A549 (cell line): ENCODE results near the gene EPS8L3. TPM values are rescaled to one million over a fixed set of nuclear protein-coding genes. Genes with fewer than 3 reads are reported as not detected.
"Not testable (repeated sequence)": the region's sequence is repeated elsewhere in the genome, so short reads cannot be mapped to it uniquely, and the experiment has no call there.

Experiments
- ATAC-seq, 2 experiments: fragments of 200-7000 bp in 1 of 2; fragments of >200 bp in 1 of 2; cut with Nextera tagmentation in 1 of 2; cut with Tn5 transposase in 1 of 2; 3 replicates each; pipeline versions ENCODE4 v1.8.0 to v1.9.1; 2018 to 2020; ENCODE audit warnings: mild to moderate bottlenecking in 1 of 2, moderate library complexity in 1 of 2
- CTCF ChIA-PET: fragments of 300-600 bp; sonication (Branson Sonifier 250); formaldehyde crosslinking; extraction: SDS; loops from one replicate; lab custom pipeline; 2021; ENCODE audit warnings: antibody characterized with exemption, inconsistent platforms; lab: Yijun Ruan, JAX
- POLR2A ChIA-PET: fragments of 350-600 bp; formaldehyde crosslinking; extraction: SDS; loops from one replicate; lab custom pipeline; 2021; ENCODE audit warnings: antibody characterized with exemption, inconsistent platforms; lab: Yijun Ruan, JAX
- DNase-seq, 2 experiments: peaks; one replicate each; pipeline versions ENCODE4 v3.0.0 to v3.0.0-alpha.2; 2011 to 2016; ENCODE audit warnings: low read depth in 1 of 2, low spot score in 1 of 2
- FAIRE-seq: peaks from 2 replicates; lab custom pipeline; 2011; peaks lifted over from hg19 to GRCh38; lab: Jason Lieb, UNC
- H3K27ac ChIP-seq, 2 experiments: fragments of >200 bp; sonication (Bioruptor Twin); formaldehyde crosslinking; 3 replicates each; pipeline ENCODE4 v1.5.1; 2016 to 2017
- H3K4me1 ChIP-seq: fragments of >200 bp; sonication (Bioruptor Twin); formaldehyde crosslinking; 3 replicates; pipeline ENCODE4 v1.6.1; 2016
- H3K4me2 ChIP-seq: fragments of >200 bp; sonication (Bioruptor Twin); formaldehyde crosslinking; 3 replicates; pipeline ENCODE4 v1.6.1; 2016
- H3K4me3 ChIP-seq: fragments of >200 bp; sonication (Bioruptor Twin); formaldehyde crosslinking; 3 replicates; pipeline ENCODE4 v1.5.1; 2016
- H3K9me3 ChIP-seq: fragments of >200 bp; sonication (Bioruptor Twin); formaldehyde crosslinking; 3 replicates; pipeline ENCODE4 v1.6.1; 2016
- BHLHE40 ChIP-seq: IDR thresholded peaks from 2 replicates; pipeline ENCODE4 v1.6.1; 2012; ENCODE audit warnings: low read depth, low read length, inconsistent platforms
- CBX8 ChIP-seq: fragments of 200-600 bp; sonication (generic); IDR thresholded peaks from 2 replicates; pipeline ENCODE4 v1.6.1; 2016
- CHD4 ChIP-seq: fragments of 200-600 bp; sonication (generic); IDR thresholded peaks from 2 replicates; pipeline ENCODE4 v1.6.1; 2016; ENCODE audit warnings: antibody characterized with exemption, mild to moderate bottlenecking, borderline replicate concordance
- EHF ChIP-seq: fragments of 250-450 bp; sonication (Bioruptor Pico); IDR thresholded peaks from 2 replicates; pipeline ENCODE4 v1.5.0; 2020; ENCODE audit warnings: mild to moderate bottlenecking
- EHMT2 ChIP-seq: fragments of 200-600 bp; sonication (generic); IDR thresholded peaks from 2 replicates; pipeline ENCODE4 v1.6.1; 2016; ENCODE audit warnings: antibody characterized with exemption, low read depth, mild to moderate bottlenecking, moderate library complexity
- ESRRA ChIP-seq: fragments of 150-350 bp; IDR thresholded peaks from 2 replicates; pipeline ENCODE4 v1.6.1; 2014; ENCODE audit warnings: mild to moderate bottlenecking, low read length, borderline replicate concordance
- FOSL2 ChIP-seq, 2 experiments: fragments of 450-650 bp in 1 of 2; fragments of >200 bp in 1 of 2; sonication (Bioruptor Twin) in 1 of 2; formaldehyde crosslinking; IDR thresholded peaks; 2 replicates each; pipeline versions ENCODE4 v1.5.0 to v1.6.1; 2016 to 2020; ENCODE audit warnings: mild to moderate bottlenecking in 1 of 2, moderate library complexity in 1 of 2
- GATA3 ChIP-seq: IDR thresholded peaks from 2 replicates; pipeline ENCODE4 v1.6.1; 2012; ENCODE audit warnings: borderline replicate concordance
- HEYL ChIP-seq: fragments of 250-450 bp; sonication (Bioruptor Pico); IDR thresholded peaks from 2 replicates; pipeline ENCODE4 v1.8.0; 2021; ENCODE audit warnings: mild to moderate bottlenecking, moderate library complexity
- MAZ ChIP-seq: fragments of 150-350 bp; IDR thresholded peaks from 2 replicates; pipeline ENCODE4 v1.6.1; 2014; ENCODE audit warnings: antibody characterized with exemption, low read depth, low read length, borderline replicate concordance
- MYC ChIP-seq: IDR thresholded peaks from 2 replicates; pipeline ENCODE4 v1.6.1; 2012; ENCODE audit warnings: mild to moderate bottlenecking, inconsistent platforms, low read length, improper control_type of control experiment, borderline replicate concordance
- NFE2L2 ChIP-seq: fragments of 150-350 bp; conservative IDR thresholded peaks from 2 replicates; pipeline ENCODE4 v1.6.1; 2014; ENCODE audit warnings: low read length
- NR3C1 ChIP-seq: fragments of >200 bp; sonication (Bioruptor Twin); formaldehyde crosslinking; IDR thresholded peaks from 3 replicates; pipeline ENCODE4 v1.6.1; 2017
- POLR2A ChIP-seq: IDR thresholded peaks from 2 replicates; pipeline ENCODE4 v1.6.1; 2012; ENCODE audit warnings: mild to moderate bottlenecking, low read length
- TP53 ChIP-seq: fragments of 250-450 bp; sonication (Bioruptor Pico); IDR thresholded peaks from 2 replicates; pipeline ENCODE4 v1.5.0; 2021; ENCODE audit warnings: mild to moderate bottlenecking, moderate library complexity
- ZC3H11A ChIP-seq: fragments of 450-650 bp; IDR thresholded peaks from 2 replicates; pipeline ENCODE4 v1.6.1; 2014; ENCODE audit warnings: antibody characterized with exemption, mild to moderate bottlenecking
- ZSCAN20 ChIP-seq: fragments of 250-450 bp; sonication (Bioruptor Pico); IDR thresholded peaks from 2 replicates; pipeline ENCODE4 v1.8.0; 2022; ENCODE audit warnings: mild to moderate bottlenecking, moderate library complexity
- WGBS: methylation state at CpG from one replicate; pipeline ENCODE4 v1.1.6; 2017; ENCODE audit errors: missing lambda C conversion rate; 5-methylcytosine and 5-hydroxymethylcytosine counted together
- polyA plus RNA-seq, 4 experiments: library from polyadenylated mRNA; depleted of rRNA in 3 of 4; stranded (reverse); fragments of >200 nt; fragmentation: RNase III in 1 of 4; extraction: RNeasy Plus Mini Kit Qiagen cat#74134 plus additional on column Dnase treatment in 1 of 4; gene quantifications; 2 replicates in 3 of 4; 3 replicates in 1 of 4; pipeline ENCODE4 v1.2.3, GENCODE V29; 2011 to 2017
- TF ChIP-seq, protein P1 (sequence below): IDR thresholded peaks from 2 replicates; pipeline ENCODE4 v1.6.1; 2012

Gene EPS8L3
- polyA plus RNA-seq, 2 of the 4 experiments (the other 2 are of a cell fraction): 3.3 to 5.1 TPM

DNA sequence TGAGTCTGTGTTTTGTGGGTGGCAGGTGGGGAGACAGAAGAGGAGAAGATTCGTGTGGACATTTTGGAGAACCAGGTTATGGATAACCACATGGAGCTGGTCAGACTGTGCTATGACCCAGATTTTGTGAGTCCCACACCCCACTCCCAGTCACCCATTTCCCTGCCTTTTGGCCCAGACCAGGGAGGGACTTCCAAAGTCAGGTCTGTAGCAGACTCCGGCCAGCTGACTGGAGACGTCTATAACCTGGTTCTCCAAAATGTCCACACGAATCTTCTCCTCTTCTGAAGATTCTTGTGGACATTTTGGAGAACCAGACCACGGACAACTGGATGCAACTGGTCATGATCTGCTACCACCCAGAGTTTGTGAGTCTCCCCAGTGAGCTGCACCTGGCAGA, 50.1 kb downstream of the EPS8L3 start (continued):
- no peak for TF ChIP-seq MYC

DNA sequence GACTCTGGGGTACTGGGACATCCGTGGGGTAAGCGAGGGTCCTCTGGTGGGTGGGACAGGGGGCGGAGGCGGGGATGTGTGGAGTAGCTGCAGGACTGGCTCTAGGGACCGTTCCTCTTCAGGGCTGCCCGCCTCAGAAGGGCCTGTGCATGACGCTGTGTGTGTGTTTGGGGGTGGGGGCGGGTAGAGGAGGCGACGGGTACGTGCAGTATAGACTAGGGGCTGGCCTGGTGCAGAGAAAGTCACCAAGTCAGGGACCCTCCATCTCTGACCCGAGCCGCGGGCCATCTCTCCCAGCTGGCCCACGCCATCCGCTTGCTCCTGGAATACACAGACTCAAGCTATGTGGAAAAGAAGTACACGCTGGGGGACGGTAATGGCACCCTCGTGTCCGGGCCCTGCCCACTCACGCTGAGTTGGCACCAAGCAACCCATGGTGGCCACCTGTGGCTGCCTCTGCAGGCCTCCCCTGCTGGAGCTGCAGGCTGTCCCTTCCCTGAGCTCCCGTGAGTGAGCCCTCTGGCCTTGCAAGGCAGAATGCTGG, 51.3 kb downstream of the EPS8L3 start:
- 86% methylated on average over 1 of the region's 22 CpGs for WGBS
- Histone ChIP-seq H3K4me2 (no peak overlapping the region), H3K9me3 (no peaks in the 10 kb centered on the region), H3K4me3 (no peak overlapping the region), H3K4me1 (no peaks in the 10 kb centered on the region), H3K27ac (no peak overlapping the region)
- ATAC-seq (no peak), FAIRE-seq (no peak), DNase-seq (no peak)
- CTCF ChIA-PET: interaction anchor here (1.3 kb wide), 1 partner anchor 62 kb away, joined by 4 read pairs; no protein-coding TSS in a partner anchor
- TF ChIP-seq NR3C1 (no peak), EHF (no peak), TP53 (no peak)
- POLR2A ChIA-PET: no interaction called here

DNA sequence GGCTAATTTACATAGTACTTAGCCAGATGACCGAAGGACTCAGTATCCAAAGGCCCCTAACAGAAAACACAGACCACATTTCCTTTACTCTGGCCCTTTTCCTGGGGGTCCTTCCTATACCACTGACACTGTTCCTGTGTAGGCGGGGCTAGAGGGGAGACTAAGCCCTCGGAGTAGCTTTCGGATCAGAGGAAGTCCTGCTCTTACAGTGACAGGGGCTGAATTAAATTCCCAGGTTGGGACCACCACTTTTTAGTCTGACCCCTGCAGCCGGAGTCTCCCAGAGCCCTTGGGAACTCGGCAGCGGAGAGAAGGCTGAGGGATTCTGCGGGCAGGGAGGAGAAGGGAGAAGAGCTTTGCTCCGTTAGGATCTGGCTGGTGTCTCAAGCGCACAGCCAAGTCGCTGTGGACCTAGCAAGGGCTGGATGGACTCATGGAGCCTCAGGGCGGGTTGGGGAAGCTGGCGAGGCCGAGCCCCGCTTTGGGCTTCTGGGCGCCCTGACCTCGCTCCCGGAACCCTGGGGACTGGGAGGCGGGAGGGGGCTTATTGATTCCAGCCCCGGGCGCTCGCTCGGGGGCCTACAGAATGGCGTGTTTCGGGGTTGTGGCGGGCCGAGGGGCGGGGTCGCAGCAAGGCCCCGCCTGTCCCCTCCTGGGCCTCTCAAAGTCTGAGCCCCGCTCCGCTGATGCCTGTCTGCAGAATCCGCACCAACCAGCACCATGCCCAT, 52.0 kb downstream of the EPS8L3 start, which contains the start of gene GSTM5:
Gene GSTM5 (plus strand): TSS at position 659 of the 728 bp plus-strand sequence. CDS start 62 bp downstream, at position 721.
- H3K4me2 ChIP-seq, FAIRE-seq, H3K9me3 ChIP-seq, POLR2A ChIA-PET, DNase-seq, H3K4me1 ChIP-seq, ATAC-seq, H3K27ac ChIP-seq, H3K4me3 ChIP-seq: not testable (repeated sequence)
- WGBS: 92% methylated on average over 14 of the region's 33 CpGs
- CTCF ChIA-PET: interaction anchor here (1.3 kb wide), 1 partner anchor 62 kb away, joined by 4 read pairs; no protein-coding TSS in a partner anchor

DNA sequence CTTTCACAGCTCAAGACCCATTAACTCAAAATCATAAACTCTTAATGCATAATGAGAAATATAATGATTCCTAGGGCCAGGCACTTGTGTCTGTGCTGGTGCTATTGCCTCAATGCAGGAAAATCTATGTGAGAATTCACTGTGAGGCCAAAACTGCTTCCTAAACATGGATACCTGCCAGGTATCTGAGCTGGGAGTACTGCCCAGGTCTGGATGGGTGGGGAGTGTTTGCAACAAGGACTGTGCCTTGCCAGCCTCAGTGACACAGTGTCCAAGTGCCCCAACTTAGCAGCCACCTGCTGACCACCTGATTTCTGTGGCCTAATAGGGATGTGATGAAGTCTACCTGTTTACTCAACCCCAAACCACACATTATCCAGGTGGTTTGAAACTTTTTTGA, 53.9 kb downstream of the EPS8L3 start:
- FAIRE-seq, H3K27ac ChIP-seq, H3K4me3 ChIP-seq, H3K4me2 ChIP-seq, POLR2A ChIA-PET, DNase-seq, H3K9me3 ChIP-seq, H3K4me1 ChIP-seq, ATAC-seq: not testable (repeated sequence)
- CTCF ChIA-PET: interaction anchor here (0.7 kb wide), 1 partner anchor 10 kb away, joined by 3 read pairs; no protein-coding TSS in a partner anchor

DNA sequence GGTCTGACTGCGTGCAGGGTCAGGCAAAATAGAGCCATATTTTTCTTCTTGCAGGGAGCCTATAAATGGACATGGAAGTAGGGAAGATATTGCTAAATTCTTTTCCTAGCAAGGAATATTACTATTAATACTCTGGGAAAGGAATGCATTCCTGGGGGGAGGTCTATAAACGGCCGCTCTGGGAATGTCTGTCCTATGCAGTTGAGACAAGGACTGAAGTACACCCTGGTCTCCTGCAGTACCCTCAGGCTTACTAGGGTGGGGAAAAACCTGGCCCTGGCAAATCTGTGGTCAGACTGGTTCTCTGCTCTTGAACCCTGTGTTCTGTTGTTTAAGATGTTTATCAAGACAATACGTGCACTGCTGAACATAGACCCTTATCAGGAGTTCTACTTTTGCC, 54.8 kb downstream of the EPS8L3 start:
- POLR2A ChIA-PET, FAIRE-seq, H3K4me3 ChIP-seq, H3K4me1 ChIP-seq, H3K9me3 ChIP-seq, H3K27ac ChIP-seq, DNase-seq, H3K4me2 ChIP-seq, ATAC-seq: not testable (repeated sequence)
- 88% methylated on average over 4 of the region's 4 CpGs for WGBS
- CTCF ChIA-PET: interaction anchor here (0.7 kb wide), 1 partner anchor 11 kb away, joined by 3 read pairs; no protein-coding TSS in a partner anchor

DNA sequence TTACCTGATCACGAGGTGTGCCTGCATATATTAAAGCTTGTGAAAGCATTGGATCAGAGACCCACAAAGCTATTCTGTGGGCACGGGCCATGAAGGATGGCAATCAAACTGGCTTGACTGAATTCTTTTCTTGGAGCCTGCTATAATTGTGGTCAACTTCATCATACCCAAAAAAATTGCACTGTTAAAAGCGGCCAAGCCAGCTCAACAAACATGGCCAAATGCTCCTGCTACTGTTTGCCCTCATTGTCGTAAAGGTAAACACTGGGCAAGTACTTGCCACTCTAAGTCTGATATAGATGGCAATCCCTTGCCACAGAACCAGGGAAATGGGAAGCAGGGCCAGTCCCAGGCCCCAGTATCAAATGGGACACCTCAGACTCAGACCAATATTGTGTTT, 58.3 kb downstream of the EPS8L3 start:
- DNase-seq (no peak), ATAC-seq (no peak), FAIRE-seq (no peak)
- Histone ChIP-seq H3K4me2 (no peak overlapping the region), H3K9me3 (no peaks in the 10 kb centered on the region), H3K4me1 (no peaks in the 10 kb centered on the region), H3K4me3 (no peak overlapping the region), H3K27ac (no peak overlapping the region)
- POLR2A ChIA-PET: interaction anchor here (0.6 kb wide), 1 partner anchor 23 kb away, joined by 3 read pairs; no protein-coding TSS in a partner anchor
- WGBS: 55% methylated on average over 4 of the region's 4 CpGs
- CTCF ChIA-PET: no interaction called here
- TF ChIP-seq, protein P1, sequence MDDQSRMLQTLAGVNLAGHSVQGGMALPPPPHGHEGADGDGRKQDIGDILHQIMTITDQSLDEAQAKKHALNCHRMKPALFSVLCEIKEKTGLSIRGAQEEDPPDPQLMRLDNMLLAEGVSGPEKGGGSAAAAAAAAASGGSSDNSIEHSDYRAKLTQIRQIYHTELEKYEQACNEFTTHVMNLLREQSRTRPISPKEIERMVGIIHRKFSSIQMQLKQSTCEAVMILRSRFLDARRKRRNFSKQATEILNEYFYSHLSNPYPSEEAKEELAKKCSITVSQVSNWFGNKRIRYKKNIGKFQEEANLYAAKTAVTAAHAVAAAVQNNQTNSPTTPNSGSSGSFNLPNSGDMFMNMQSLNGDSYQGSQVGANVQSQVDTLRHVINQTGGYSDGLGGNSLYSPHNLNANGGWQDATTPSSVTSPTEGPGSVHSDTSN: no peak
- no peak for TF ChIP-seq ZC3H11A
- no peak for TF ChIP-seq EHMT2
- no peak for TF ChIP-seq ZSCAN20 (CRISPR knock-in tag)
- TF ChIP-seq ESRRA: no peak
- no peak for TF ChIP-seq POLR2A
- TF ChIP-seq GATA3: no peak
- no peak for TF ChIP-seq CBX8
- no peak for TF ChIP-seq NFE2L2
- no peak for TF ChIP-seq CHD4
- no peak for TF ChIP-seq HEYL (CRISPR knock-in tag)
- TF ChIP-seq BHLHE40: no peak
- TF ChIP-seq EHF: no peak
- no peak for TF ChIP-seq FOSL2 (IDR thresholded peaks at IDR 0.05)
- TF ChIP-seq FOSL2 (CRISPR knock-in tag; IDR thresholded peaks at IDR 0.05): no peak
- no peak for TF ChIP-seq MAZ
